Fibroblast of lung (primary cell): ENCODE results near the gene MEGF10.

ENCODE experiments used
- CTCF ChIP-seq, 2 donors: IDR thresholded peaks in 1 of 2; conservative IDR thresholded peaks in 1 of 2; 1 replicate in 1 of 2; 2 replicates in 1 of 2; pipeline ENCODE4 v1.5.1; 2011 to 2012; ENCODE audit warnings: low read length in 2 of 2, control low read depth in 1 of 2, inconsistent platforms in 1 of 2, low read depth in 1 of 2, mild to moderate bottlenecking in 1 of 2
- EZH2 ChIP-seq: IDR thresholded peaks from 2 replicates; pipeline ENCODE4 v1.5.1; 2012; ENCODE audit warnings: low read length, control low read depth, mild to moderate bottlenecking; ENCODE audit errors: missing control alignments

- TF ChIP-seq CTCF (conservative IDR thresholded peaks at IDR 0.05 in 1 of 2, IDR thresholded peaks at IDR 0.05 in 1 of 2; ENCODE audit: low read depth in 1 of 2, low read length in 2 of 2) (no peak), EZH2 (no peak)
These were observed 195.9 kb downstream of the MEGF10 start for GRCh38 chr5:127486471-127486870.
